ENCODE data around the gene SIMC1.
A peak's percentile ranks its signal among the peaks of the same experiment; 100 is the strongest.

The SIMC1 gene

GRCh38 chr5:176384991-176385390, 146.8 kb downstream of the SIMC1 start:
- DNase-seq (ENCODE audit: insufficient read length, low spot score) (no peak), FAIRE-seq (no peak)

- FAIRE-seq (no peak), DNase-seq (ENCODE audit: insufficient read length, low spot score) (no peak)
Measured at GRCh38 chr5:176386491-176386890, 148.3 kb downstream of the SIMC1 start.

- DNase-seq (ENCODE audit: insufficient read length, low spot score) (no peak), FAIRE-seq (no peak)
Measured at GRCh38 chr5:176387384-176387925, 149.2 kb downstream of the SIMC1 start.

GRCh38 chr5:176388003-176388443, 149.8 kb downstream of the SIMC1 start:
- no peak for DNase-seq (ENCODE audit: insufficient read length, low spot score)
- no peak for FAIRE-seq

GRCh38 chr5:176388444-176389134, 150.4 kb downstream of the SIMC1 start, which contains the start of the genes HIGD2A and NOP16:
Gene HIGD2A (plus strand): TSS chr5:176388751. CDS start chr5:176388820, 69 bp downstream.
Gene NOP16 (minus strand): TSS chr5:176388598. CDS start chr5:176388539, 59 bp downstream.
- peak; percentile 98 for FAIRE-seq
- DNase-seq (ENCODE audit: insufficient read length, low spot score): peak; percentile 96

- no peak for FAIRE-seq
- no peak for DNase-seq (ENCODE audit: insufficient read length, low spot score)
Measured at GRCh38 chr5:176389135-176390123, 151.2 kb downstream of the SIMC1 start.

- DNase-seq (ENCODE audit: insufficient read length, low spot score): no peak
- no peak for FAIRE-seq
Measured at GRCh38 chr5:176391479-176391878, 153.3 kb downstream of the SIMC1 start.

- DNase-seq (ENCODE audit: insufficient read length, low spot score) (no peak), FAIRE-seq (no peak)
Measured at GRCh38 chr5:176391999-176392398, 153.8 kb downstream of the SIMC1 start.

- DNase-seq (ENCODE audit: insufficient read length, low spot score): no peak
- no peak for FAIRE-seq
Measured at GRCh38 chr5:176392526-176392925, 154.3 kb downstream of the SIMC1 start.

GRCh38 chr5:176394096-176394495, 155.9 kb downstream of the SIMC1 start:
- DNase-seq (ENCODE audit: insufficient read length, low spot score) (no peak), FAIRE-seq (no peak)

GRCh38 chr5:176394881-176395675, 156.9 kb downstream of the SIMC1 start:
- no peak for FAIRE-seq
- DNase-seq (ENCODE audit: insufficient read length, low spot score): no peak

Measured in GM19239 (cell line).